ENCODE measurements around the gene GALNT6. TPM values are rescaled to one million over a fixed set of nuclear protein-coding genes. Genes with fewer than 3 reads are reported as not detected.

GALNT6 gene
- total and polyA plus RNA-seq, 2 of the 13 experiments (the other 11 are each of a cell fraction or from before 2014, with no cell fraction given) = 1.0 to 1.1 TPM

DNA sequence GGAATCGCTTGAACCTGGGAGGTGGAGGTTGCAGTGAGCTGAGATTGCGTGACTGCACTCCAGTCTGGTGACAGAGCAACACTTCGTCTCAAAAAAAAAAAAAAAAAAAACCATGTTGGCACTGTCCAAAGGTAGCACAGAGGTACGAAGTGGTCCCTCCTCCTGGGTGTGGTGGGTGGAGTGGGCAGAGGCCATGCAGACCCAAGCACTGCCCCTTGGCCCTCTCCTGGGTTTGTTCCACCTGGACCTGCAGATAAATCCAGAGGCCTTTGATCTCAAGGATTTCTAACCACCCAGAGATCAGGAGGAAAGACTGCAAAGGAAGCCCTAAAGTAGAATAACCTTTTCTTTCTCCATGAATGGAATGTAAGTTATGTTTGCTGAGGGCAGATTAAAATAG, 8.7 kb upstream of the GALNT6 start (continued):
- TF ChIP-seq JARID2 (CRISPR knock-in tag; IDR thresholded peaks at IDR 0.05; ENCODE audit: insufficient replicate concordance) = no peak
- no peak for TF ChIP-seq ZNF557 (CRISPR knock-in tag; IDR thresholded peaks at IDR 0.05)
- TF ChIP-seq TAF1 (CRISPR knock-in tag; IDR thresholded peaks at IDR 0.05) = no peak
- no peak for TF ChIP-seq ZNF790 (CRISPR knock-in tag; IDR thresholded peaks at IDR 0.05; ENCODE audit: borderline replicate concordance)

DNA sequence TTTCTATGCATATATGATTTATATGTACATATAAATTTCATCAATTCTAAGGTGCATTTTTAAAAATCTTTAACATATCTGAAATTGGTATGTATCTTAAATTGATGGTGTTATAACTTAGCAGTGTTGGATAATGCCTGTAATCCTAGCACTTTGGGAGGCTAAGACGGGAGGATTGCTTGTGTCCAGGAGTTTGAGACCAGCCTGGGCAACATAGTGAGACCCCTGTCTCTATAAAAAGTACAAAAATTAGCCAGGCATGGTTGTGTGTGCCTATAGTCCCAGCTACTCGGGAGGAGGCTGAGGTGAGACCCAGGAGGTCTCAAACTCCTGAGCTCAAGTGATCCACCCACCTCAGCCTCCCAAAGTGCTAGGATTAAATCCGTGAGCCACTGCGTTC, 6.5 kb upstream of the GALNT6 start:
- CTCF ChIA-PET (ENCODE audit: low intra/inter-chr PET ratio, low total read pairs) = no interaction called here
- no peak for DNase-seq (ENCODE audit: low spot score)
- H4K20me1 ChIP-seq (ENCODE audit: insufficient read depth, low read length) = no peaks in the 10 kb centered on the region
- POLR2A ChIA-PET = no interaction called here
- in situ Hi-C loops (cut with HindIII; ENCODE audit: extremely low pct_ligation_motif_present, low pct_unique_long_range_greater_than_20kb) = no loop called here
- no peaks in the 10 kb centered on the region for H3K9me3 ChIP-seq (ENCODE audit: low read length)
- intact Hi-C loops (cut with micrococcal nuclease; ENCODE audit: unreplicated experiment) = no loop called here
- H3K79me2 ChIP-seq (ENCODE audit: insufficient read depth, low read length) = no peaks in the 10 kb centered on the region
- no peaks in the 10 kb centered on the region for H3K36me3 ChIP-seq (replicated peaks in 1 of 2; ENCODE audit: control insufficient read depth in 1 of 2, insufficient read depth in 2 of 2, low read length in 2 of 2)
- H3K4me3 ChIP-seq (replicated peaks in 1 of 3; ENCODE audit: insufficient read depth in 1 of 3, low read depth in 2 of 3, low read length in 3 of 3) = no peak overlapping the region
- 46% methylated on average over 3 of the region's 4 CpGs for WGBS (ENCODE audit: low lambda C conversion rate)
- no TSS peak for BruUV-seq (replicated peaks)
- no peak overlapping the region for H3K4me2 ChIP-seq (ENCODE audit: low read depth, low read length)
- TF ChIP-seq ZFP36L1 (CRISPR knock-in tag; IDR thresholded peaks at IDR 0.05) = no peak
- no peak for TF ChIP-seq ZNF777 (CRISPR knock-in tag; IDR thresholded peaks at IDR 0.05)
- no peak for TF ChIP-seq CBFB (CRISPR knock-in tag; IDR thresholded peaks at IDR 0.05)
- no peak for TF ChIP-seq GZF1 (CRISPR knock-in tag; IDR thresholded peaks at IDR 0.05)
- no peak for TF ChIP-seq KDM6A (CRISPR knock-in tag; IDR thresholded peaks at IDR 0.05; ENCODE audit: low read depth)
- TF ChIP-seq ISX (CRISPR knock-in tag; conservative IDR thresholded peaks at IDR 0.05) = no peak
- TF ChIP-seq, protein P1, sequence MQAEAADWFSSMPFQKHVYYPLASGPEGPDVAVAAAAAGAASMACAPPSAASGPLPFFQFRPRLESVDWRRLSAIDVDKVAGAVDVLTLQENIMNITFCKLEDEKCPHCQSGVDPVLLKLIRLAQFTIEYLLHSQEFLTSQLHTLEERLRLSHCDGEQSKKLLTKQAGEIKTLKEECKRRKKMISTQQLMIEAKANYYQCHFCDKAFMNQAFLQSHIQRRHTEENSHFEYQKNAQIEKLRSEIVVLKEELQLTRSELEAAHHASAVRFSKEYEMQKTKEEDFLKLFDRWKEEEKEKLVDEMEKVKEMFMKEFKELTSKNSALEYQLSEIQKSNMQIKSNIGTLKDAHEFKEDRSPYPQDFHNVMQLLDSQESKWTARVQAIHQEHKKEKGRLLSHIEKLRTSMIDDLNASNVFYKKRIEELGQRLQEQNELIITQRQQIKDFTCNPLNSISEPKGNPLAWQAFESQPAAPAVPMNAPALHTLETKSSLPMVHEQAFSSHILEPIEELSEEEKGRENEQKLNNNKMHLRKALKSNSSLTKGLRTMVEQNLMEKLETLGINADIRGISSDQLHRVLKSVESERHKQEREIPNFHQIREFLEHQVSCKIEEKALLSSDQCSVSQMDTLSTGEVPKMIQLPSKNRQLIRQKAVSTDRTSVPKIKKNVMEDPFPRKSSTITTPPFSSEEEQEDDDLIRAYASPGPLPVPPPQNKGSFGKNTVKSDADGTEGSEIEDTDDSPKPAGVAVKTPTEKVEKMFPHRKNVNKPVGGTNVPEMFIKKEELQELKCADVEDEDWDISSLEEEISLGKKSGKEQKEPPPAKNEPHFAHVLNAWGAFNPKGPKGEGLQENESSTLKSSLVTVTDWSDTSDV (CRISPR knock-in tag; IDR thresholded peaks at IDR 0.05) = no peak
- no peak for TF ChIP-seq ZNF180 (CRISPR knock-in tag; IDR thresholded peaks at IDR 0.05; ENCODE audit: borderline replicate concordance, low read depth)
- no peak for TF ChIP-seq HNF4A (CRISPR knock-in tag; IDR thresholded peaks at IDR 0.05)
- TF ChIP-seq, protein P2, sequence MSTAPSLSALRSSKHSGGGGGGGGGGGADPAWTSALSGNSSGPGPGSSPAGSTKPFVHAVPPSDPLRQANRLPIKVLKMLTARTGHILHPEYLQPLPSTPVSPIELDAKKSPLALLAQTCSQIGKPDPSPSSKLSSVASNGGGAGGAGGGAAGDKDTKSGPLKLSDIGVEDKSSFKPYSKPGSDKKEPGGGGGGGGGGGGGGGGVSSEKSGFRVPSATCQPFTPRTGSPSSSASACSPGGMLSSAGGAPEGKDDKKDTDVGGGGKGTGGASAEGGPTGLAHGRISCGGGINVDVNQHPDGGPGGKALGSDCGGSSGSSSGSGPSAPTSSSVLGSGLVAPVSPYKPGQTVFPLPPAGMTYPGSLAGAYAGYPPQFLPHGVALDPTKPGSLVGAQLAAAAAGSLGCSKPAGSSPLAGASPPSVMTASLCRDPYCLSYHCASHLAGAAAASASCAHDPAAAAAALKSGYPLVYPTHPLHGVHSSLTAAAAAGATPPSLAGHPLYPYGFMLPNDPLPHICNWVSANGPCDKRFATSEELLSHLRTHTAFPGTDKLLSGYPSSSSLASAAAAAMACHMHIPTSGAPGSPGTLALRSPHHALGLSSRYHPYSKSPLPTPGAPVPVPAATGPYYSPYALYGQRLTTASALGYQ (CRISPR knock-in tag; IDR thresholded peaks at IDR 0.05) = no peak
- TF ChIP-seq ZNF251 (CRISPR knock-in tag; IDR thresholded peaks at IDR 0.05) = no peak
- no peak for TF ChIP-seq IKZF4 (CRISPR knock-in tag; IDR thresholded peaks at IDR 0.05; ENCODE audit: borderline replicate concordance, low read depth, not compliant biosample characterization)
- TF ChIP-seq GFI1 (CRISPR knock-in tag; IDR thresholded peaks at IDR 0.05; ENCODE audit: borderline replicate concordance) = no peak
- no peak for TF ChIP-seq SSRP1 (CRISPR knock-in tag; IDR thresholded peaks at IDR 0.05)
- no peak for TF ChIP-seq MAFK (conservative IDR thresholded peaks at IDR 0.05 in 1 of 2, IDR thresholded peaks at IDR 0.05 in 1 of 2; ENCODE audit: low read length in 2 of 2)
- no peak for ATAC-seq
- H3K27ac ChIP-seq (ENCODE audit: extremely low read length, insufficient read depth, low read length) = no peak overlapping the region
- H3K4me1 ChIP-seq (ENCODE audit: insufficient read depth, low read length) = peaks cover 14% of the 10 kb centered on the region
- peaks cover 0 to 5% of the 10 kb centered on the region in 2 experiments; a peak in 3 of 5 replicates for H3K27me3 ChIP-seq (ENCODE audit: control insufficient read depth in 1 of 2, insufficient read depth in 2 of 2, low read length in 2 of 2)
- no peak for FAIRE-seq
- no peak overlapping the region for H3K9ac ChIP-seq (ENCODE audit: insufficient read depth, low read depth, low read length)
- H2AFZ ChIP-seq (ENCODE audit: low read length) = no peak overlapping the region

Data from HepG2 (cell line).